ENCODE data around the gene SERTAD2.

Gene SERTAD2

DNA sequence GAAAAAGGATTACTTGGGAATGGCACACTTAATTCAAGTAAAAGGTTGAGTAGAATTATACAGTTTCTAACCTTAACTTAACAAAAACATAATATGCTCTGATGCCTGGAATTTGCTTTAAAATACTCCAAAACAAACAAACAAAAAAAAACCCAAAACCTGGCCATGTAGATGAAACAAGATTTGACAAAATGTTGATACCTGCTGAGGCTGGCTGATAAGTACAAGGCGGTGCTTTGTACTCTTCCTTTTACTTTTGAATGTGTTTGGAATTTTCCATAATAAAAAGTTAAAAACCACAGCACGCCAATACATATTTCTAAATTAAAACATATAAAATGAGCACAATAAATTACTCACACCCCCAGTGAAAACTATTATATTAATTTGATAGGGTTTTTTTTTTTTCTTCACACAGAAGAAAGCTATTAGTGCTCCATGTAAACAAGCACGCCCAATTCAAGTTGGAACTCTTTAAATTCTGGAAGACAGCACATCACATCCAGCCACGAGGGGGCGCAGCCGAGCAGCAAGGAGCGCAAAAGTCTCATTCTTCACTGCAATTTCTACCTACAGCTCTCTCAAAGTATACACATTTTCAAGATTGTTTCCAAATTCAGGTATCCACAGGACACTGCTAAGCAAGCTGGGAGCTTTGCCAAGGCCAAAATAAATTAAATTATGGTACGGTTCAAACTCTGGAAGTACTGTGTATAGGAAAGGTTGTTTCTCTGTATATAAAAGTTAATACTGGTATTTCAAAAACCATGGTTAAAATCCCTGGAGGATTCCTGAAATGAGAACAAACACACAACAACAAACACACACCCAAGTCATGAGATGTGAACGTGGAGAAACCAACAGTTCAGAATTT is 7.5 kb downstream of the SERTAD2 start:
- peak; percentile 86 for DNase-seq

DNA sequence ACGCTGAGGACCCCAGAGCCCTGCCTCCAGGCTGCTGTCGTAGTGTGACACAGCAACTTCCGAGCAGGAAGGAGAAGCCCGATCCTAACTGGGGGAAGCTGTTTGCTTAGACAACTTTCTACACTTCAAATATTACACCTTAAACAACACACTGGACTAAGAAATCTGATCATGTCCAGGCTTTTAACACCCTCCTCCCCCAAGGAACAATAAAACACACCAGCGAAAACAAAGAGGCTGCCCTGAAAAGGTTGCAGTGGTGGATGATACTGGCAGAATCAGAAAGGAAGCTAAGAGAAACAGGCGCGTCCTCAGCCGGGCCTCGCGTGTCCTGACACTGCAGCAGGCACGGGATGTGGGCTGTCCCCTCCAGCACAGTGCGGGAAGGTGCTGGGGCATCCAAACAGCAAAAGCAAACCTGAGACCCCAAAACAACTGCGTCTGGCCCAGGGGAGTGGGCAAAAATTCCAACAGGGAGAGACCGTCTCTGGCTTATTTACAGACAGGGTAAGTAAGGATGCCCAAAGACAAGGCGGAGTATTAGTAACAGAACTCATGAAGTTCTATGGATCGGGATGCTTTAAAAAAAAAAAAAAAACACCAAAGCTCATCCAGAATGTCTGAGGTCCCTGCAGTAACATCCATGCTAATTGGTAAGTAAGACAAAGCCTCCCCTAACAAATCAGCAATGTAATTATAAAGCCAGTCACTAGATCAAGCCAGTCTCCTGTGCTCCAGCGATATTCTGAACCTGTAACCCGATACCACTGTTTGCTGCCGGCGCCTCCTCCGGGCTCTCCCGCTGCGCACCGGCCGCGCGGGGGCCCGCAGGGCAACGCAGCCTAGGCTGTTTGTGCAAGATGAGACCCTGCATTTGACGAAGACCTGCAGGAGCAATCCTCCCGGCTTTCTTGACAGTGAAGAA is 9.0 kb downstream of the SERTAD2 start:
- DNase-seq = peak; percentile 36

DNA sequence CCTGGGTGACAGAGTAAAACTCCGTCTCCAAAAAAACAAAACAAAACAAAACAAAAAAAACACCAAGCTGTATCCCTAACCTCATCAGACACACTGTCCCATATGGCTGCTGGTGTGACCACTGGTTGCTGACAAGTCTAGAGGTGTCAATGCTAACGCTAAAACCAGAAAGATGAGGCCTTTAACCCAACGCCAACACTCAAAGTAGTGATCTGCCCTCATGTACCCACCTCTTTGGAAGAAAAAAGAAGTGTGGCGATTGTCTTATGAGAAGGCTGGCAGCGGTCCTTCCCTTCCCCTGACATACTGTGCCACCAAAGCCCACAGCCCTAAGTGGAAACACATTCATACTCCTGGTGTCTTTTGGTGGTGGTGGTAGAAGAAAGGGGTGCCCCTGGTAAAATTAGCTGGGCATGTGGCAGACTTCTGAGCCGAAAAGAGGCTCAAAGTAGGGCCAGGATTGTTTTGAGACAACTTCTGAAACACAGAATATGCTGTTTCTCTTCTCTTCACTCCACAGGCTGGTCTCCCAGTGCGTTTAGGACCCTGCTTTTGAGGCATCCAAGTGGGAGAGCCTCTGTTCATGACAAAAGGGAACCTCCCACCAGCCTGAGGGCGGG is 9.8 kb downstream of the SERTAD2 start:
- DNase-seq = no peak

DNA sequence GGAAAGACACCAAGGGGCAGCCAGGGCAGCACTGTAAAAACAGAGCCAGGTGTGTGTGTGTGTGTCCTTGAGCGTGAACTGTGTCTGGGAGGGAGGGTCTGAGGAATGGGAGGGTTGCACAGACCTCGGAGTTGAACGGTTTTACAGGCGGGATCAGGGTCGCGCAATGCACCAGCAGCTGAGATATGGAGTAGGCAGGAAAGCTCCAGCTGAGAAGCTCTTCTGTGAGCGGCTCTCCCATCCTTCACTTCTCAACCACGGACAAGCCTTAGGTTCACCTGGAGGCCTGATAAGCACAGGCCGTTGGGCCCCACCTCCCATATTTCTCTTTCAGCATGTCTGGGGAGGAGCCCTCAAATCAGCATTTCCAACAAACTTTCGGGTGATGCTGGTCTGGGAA is 12.1 kb downstream of the SERTAD2 start:
- DNase-seq = no peak

DNA sequence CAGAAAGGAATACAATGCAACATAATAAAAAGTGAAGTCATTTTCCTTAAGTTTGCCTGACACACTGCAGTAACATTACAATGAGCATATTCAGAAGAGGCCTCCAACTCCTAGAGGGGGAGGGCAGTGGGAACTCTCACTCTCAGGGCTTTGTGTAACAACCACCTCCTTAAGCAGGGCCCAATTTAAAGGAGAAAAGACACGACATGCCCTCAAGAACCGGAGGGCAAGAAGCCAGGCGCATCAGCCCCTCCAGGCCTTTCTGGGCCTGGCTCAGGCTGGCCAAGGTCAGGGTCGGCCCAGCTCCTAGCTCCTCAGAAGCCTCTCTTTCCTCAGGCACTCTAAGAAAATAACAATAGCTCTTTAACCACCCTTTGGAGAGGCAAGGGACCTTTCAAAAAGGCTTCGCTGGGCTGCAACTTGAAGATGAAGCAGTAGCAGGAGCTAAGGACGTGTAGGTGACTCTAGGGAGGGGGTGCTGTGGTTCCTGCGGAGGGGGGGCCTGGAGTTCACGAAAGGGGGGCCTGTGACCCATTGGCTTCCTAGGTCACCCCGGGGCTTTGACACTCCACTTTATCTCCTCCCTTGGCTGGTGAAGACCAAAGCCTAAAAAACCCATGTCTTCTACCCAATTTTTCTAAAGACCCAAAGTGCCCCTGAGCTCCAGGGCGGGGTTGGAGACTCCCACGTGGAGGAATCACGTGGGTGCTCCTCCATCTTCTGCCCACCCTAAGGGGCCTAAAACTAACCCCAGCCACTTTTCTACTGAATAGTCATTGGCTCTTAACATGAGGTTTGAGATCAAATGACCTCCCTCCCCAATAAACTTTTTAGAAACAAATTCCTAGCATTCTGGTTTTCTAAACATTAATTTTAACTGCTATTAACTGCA is 13.3 kb downstream of the SERTAD2 start:
- no peak for DNase-seq

DNA sequence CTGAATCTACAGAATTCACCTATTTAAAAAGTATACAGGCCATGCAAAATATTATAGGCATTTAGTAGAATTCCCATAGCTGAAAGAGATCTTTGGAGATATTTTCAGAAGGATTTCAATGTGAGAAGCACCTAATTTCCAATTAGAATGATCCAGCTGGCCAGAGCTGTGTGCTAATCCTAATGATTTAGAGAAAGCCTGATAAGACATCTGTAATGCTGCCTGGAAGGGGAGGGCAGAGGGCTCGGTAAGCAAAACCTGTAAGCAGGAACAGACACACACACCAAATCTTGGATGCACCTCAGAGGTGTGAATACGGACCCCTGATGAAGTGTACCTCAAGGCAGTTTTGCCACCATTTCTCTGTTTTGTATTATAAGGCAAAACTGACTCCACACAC is 14.0 kb downstream of the SERTAD2 start:
- no peak for DNase-seq

DNA sequence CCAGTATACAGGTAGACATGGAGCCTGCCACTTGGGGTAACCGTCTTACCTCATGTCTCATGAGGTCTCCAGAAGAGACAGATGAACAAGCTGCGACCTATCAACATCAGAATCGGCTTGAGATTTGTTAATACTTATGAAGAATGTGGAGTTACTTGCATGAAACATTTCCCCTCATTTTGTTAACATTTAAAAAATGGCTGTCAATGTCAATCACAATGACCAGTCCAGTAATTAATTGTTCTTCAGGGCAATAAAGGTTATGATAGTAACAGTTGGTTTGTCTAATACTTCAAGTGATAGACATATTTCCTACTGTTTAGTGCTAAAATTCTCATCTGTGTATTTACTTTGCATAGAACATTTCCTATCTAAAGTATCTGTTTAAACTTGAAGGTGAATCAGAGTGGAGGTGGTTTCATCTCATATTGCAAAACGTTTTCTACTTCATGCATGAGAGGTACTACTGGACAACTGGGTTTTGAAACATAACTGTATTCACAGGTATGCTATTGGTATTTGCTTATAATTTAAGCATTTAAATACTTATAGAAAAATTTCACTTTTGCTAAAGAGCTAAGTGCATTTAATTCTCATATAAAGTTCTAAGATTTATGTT is 15.1 kb downstream of the SERTAD2 start:
- DNase-seq = no peak

DNA sequence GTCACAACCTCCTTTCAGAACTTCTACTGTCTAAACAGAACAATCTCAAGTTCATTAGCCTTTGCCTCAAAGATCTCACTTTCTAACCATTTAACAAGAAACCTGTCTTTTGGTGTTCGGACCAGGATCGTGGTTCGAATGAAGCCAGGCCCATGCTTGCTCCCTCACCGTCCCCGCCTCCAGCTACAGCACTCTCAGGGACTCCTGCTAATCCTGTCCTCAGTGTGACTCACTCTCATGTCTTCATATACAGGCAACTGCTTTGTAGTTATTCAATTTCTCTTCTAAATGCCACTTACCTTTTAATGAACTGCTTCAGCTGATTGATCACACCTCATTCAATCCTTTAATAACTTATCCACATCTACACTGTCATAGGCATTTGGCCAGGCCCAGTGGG is 15.8 kb downstream of the SERTAD2 start:
- DNase-seq = no peak

DNA sequence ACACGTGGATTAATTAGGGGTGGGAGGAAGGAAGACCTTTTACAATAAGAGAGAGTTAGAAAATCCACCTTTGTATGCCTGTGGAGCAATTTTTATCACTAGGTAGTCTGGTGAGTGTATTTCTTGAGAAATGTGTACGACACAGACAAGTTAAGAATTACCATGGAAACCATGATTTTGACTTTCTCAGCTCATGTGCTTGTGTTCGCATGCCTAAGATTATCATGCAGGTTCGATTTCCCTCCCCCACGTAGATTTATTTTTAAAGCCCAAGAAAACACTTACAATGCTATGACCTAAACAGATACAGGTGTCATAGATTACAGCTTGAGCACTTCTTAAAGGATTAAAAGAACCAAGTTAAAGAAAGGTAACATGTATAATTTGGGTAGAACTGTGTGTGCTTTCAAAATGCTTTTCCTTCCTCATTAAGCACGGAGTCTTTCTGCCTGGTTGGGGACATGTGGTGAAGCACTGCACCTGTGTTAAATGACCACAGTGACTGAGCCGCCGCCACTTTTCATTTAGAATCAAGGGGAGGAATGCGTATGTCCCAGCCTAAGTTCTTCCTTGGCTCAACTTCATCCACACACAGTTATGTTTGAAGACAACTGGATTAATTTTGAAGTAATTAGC is 16.6 kb downstream of the SERTAD2 start:
- no peak for DNase-seq

DNA sequence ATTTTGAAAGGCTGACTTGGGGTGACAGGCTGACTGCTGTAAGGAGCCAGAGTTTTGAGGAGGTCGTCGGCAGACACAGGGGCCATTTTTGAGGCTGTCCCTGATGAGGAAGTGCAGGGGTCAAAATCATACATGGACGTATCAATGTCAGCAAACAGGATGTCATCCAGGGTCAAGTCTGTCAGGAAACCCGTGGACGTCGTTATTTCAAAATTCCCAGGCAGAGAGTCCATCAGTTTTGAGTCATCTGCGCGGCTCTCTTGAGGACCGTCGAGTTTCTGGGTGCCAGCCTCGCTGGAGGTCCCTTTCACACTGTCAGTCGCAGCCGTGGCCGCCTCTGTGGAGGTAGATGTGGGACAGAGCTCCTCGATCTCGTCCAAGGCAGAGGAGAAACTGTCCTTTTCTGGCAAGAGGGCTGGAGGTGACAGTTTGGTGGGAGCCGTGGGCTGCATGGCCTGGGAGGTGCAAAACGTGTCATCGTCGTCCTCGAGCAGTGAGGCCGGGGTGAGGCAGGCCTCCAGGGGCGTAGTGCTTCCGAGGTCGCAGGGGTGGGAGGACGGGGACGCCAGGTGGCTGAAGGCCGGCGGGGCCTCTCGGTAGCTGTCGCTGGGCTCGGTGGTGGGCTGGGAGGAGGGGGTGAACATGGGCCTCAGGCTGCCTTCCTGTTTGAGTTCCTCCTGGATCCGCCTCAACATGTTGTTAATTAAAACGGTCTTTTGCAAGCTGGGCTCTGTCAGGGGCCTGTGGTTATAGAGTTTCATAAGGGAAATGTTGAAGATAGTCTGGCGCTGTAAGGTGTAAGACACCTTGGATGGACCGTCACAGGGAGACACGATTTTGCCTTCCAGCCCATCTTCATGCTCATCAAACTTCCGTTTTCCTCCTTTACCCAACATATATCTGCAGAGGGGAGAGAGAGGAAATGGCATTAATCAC is 17.5 kb downstream of the SERTAD2 start:
- DNase-seq = no peak

DNA sequence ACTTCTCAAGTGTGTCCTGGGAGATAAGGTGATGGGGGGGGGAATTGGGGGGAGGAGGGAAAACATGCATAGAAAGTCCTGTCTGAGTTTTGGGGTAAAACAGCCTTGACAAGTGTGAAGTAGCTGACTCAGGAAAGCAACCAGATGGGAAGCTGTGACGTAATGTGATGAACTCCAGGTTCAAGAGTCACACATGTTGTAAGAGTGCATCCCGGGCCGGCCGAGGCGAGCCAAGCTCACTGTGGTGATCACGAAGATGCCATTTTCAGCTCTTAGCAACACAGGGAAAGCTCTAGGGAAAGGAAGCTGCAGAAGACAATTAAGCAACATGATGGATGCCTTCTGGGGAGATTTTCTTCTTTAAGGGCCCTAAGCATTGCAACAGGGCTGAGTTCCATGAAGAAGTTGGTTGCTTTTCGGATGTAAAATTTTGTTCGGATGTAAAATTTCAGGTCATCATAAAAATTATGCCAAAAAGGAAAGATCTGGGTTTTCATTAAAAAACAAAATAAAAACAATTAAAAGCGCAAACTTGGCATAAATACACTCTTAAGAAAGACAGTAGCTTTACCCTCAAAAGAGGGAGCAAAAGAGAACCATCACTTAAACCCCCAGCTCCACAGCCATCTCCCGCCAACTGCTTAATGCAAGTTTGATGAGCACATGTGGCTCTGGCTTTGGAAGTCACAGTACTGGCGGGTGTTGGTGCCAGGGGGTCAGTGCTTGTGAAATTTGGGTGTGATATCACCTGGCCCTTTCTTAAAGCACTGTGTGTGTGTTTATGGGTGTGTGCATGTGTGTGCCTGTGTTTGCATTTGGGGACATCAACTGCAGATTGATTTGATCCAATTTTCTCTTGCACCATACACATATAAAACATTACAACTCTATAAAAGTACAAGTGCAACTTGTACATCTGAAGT is 19.1 kb downstream of the SERTAD2 start:
- no peak for DNase-seq

DNA sequence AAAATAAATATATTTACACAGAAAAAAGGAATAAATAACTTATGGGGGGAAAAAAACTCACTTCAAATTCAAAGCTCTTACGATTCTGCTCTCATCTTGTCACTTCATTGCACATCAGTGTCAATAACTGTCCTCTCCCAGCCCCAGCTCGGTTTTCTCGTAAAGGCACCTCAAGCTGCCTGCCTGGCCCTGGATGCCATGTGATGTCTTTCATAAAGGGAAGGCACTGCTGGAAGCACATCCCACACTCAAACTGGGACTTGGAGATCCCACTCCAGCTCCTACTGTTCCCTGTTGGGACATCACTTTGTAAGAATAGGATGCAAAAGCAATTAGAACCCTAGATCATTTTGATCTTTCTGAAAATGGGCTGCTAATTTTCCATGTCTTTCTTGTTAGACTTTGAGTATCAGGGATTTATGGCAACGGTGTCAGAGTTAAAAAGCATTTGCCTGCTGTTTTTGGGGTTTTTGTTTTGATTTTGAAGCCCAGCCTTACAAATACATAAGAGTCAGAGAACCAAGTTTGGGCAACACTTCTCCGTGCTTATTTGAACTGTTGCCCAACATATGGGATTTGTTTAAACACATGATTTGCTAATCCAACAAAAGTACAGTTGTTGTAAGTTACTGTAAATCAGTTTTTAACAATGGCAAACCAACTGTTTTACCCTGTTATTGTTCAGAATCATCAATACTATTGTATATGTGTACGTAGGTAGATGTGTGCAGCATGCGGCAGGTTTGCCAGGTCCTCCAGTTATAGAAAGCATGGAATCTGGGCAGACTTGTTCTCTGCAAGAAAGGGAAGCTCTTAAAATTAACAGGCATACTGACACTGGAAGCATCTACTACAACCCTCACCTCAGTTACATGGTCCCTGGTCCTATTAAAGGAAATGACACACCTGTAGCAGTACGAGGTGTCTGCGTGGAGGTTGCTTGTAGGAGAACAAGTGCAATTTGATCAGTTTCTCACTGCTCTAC is 20.6 kb downstream of the SERTAD2 start:
- DNase-seq = no peak

DNA sequence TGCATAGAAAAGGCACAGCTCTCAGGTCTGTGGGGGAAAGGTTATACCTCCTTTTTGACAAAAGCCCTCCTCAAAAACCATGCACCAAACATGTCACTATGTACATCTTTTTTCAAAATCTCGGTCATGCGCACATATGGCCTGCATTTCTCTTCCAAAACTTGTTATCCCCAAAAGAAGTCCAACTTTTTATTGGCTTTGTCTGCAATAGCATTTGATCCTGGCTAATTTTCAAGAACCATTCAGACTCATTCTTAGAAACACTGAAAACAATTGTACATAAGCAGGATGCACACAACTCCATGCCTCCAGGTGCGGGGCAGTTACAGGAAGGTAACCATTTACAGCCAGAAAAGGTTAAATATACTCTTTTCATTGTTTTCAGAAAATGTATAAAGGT is 21.9 kb downstream of the SERTAD2 start:
- no peak for DNase-seq

DNA sequence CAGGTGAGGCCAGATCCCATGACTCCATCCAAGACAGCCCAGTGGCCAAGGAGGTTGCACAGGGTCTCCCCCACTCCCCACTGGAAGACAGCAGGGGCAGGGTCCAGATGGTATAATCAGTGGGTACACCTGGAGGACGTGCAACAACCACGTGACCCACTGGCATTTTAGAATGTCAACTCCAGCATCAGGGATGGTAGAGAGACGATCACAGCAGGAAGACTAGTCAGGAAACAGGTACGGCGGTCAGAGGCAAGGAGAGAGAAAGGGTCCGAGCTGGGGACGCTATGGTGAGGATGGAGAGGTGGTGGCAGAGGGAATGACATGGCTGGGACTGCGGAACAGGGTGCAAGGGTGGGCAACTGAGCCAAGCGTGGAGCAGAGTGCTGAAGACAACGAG is 23.0 kb downstream of the SERTAD2 start:
- no peak for DNase-seq

DNA sequence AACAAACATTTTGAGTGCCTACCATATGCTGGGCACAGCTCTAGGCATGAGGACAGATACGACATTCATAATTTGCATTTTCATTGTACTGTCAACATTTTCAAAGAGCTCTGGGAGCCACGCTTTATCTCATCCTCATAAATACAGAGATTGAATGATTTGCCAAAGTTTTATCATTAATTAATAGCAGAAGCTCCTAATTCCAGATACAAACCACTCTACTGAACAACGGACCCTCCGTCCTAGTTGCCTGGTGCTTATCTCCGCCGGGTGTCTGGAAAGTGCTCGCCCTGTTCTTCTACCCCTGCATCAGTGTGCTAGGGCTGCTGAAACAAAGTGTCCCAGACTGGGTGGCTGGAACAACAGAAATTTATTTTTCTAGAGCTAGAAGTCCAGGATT is 23.8 kb downstream of the SERTAD2 start:
- no peak for DNase-seq

DNA sequence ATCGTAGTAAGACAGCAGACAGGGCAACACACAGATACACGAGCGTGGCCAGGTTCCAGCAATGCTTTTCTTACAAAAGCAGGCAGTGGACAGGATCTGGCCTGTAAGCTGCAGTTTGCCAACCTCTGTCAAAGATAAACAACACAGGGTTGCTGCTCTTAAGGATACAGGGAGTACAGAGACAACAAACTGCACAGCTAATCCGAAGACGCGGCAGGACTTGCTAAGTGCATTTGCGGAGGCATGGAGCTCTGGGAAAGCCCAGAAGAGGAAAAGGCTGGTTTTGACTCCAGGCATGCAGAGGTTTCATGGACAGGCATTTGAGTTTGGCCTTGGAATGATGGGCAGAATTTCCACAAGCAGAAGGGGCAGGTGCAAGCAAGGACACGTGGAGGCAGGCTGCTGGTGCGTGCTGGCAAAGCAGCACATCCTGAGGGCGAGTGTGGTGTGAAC is 24.4 kb downstream of the SERTAD2 start:
- DNase-seq = no peak
